ENCODE results near the gene RABGAP1L. TPM values are rescaled to one million over a fixed set of nuclear protein-coding genes. Genes with fewer than 3 reads are reported as not detected.

The RABGAP1L gene
- total and polyA plus RNA-seq, 10 of the 15 experiments (the other 5 are each of a cell fraction or from before 2014, with no cell fraction given): 5.8 to 194 (median 113) TPM

DNA sequence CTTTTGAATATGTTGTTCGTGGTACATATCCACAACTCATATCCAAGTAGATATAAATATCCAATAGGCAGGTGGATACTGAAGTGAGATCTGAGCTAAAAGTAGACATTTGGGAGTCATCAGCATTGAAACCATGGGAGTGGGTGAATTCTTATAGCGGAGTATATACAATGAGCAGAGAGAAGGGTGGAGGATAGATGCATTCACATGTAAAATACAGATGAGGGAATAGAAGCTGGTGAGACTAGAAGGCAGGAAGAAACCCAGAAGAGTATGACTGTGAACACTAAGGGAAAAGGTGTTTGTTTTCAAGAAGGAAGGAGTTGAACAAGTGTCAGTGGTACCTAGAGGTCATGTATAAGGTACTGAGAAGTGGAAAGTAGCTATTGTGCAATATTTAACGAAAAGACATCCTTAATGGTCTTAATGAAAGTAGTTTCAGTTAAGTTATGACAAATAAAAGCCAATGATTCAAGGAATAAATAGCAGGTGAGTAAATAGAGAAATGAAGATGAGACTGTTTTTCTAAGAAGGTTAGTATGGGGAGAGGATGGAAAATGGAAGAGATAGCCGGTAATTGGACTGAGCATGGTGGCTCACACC lies 658.8 kb downstream of the RABGAP1L start (continued):
- TF ChIP-seq, protein P1, sequence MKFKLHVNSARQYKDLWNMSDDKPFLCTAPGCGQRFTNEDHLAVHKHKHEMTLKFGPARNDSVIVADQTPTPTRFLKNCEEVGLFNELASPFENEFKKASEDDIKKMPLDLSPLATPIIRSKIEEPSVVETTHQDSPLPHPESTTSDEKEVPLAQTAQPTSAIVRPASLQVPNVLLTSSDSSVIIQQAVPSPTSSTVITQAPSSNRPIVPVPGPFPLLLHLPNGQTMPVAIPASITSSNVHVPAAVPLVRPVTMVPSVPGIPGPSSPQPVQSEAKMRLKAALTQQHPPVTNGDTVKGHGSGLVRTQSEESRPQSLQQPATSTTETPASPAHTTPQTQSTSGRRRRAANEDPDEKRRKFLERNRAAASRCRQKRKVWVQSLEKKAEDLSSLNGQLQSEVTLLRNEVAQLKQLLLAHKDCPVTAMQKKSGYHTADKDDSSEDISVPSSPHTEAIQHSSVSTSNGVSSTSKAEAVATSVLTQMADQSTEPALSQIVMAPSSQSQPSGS (IDR thresholded peaks at IDR 0.05; ENCODE audit: low read length): peak; percentile 36; the same call in 1 of the 2 replicates
- TF ChIP-seq, protein P2, sequence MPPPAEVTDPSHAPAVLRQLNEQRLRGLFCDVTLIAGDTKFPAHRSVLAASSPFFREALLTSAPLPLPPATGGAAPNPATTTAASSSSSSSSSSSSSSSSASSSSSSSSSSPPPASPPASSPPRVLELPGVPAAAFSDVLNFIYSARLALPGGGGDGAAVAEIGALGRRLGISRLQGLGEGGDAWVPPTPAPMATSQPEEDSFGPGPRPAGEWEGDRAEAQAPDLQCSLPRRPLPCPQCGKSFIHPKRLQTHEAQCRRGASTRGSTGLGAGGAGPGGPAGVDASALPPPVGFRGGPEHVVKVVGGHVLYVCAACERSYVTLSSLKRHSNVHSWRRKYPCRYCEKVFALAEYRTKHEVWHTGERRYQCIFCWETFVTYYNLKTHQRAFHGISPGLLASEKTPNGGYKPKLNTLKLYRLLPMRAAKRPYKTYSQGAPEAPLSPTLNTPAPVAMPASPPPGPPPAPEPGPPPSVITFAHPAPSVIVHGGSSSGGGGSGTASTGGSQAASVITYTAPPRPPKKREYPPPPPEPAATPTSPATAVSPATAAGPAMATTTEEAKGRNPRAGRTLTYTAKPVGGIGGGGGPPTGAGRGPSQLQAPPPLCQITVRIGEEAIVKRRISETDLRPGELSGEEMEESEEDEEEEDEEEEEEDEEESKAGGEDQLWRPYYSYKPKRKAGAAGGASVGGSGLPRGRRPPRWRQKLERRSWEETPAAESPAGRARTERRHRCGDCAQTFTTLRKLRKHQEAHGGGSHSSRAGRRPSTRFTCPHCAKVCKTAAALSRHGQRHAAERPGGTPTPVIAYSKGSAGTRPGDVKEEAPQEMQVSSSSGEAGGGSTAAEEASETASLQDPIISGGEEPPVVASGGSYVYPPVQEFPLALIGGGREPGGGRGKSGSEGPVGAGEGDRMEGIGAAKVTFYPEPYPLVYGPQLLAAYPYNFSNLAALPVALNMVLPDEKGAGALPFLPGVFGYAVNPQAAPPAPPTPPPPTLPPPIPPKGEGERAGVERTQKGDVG (CRISPR knock-in tag; IDR thresholded peaks at IDR 0.05): no peak
- TF ChIP-seq JUNB (IDR thresholded peaks at IDR 0.05) (peak; percentile 81), ZNF207 (IDR thresholded peaks at IDR 0.05; ENCODE audit: borderline replicate concordance) (no peak), ZNF24 (IDR thresholded peaks at IDR 0.05) (no peak), CEBPB (IDR thresholded peaks at IDR 0.05; ENCODE audit: borderline replicate concordance in 1 of 2, low read depth in 2 of 2, low read length in 2 of 2) (peak; percentile 90 to 92; a peak in 2 of 4 replicates), SP1 (IDR thresholded peaks at IDR 0.05; ENCODE audit: low read depth, low read length) (no peak), IRF4 (IDR thresholded peaks at IDR 0.05; ENCODE audit: low read depth, low read length) (0 out of 2 replicates have a peak, but pooled peaks have one; percentile 25), BACH1 (IDR thresholded peaks at IDR 0.05; ENCODE audit: borderline replicate concordance) (no peak), BHLHE40 (IDR thresholded peaks at IDR 0.05; ENCODE audit: borderline replicate concordance in 1 of 2, low read depth in 2 of 2, low read length in 1 of 2) (no peak), IKZF2 (IDR thresholded peaks at IDR 0.05) (peak; percentile 53 to 59; a peak in 3 of 4 replicates), MEF2B (IDR thresholded peaks at IDR 0.05; ENCODE audit: partially characterized antibody, poor library complexity, severe bottlenecking) (peak; percentile 23), ZNF217 (IDR thresholded peaks at IDR 0.05) (peak; percentile 48; the same call in 1 of the 2 replicates), MTA2 (IDR thresholded peaks at IDR 0.05; ENCODE audit: low read depth) (peak; percentile 79)
- TF ChIP-seq, protein P3, sequence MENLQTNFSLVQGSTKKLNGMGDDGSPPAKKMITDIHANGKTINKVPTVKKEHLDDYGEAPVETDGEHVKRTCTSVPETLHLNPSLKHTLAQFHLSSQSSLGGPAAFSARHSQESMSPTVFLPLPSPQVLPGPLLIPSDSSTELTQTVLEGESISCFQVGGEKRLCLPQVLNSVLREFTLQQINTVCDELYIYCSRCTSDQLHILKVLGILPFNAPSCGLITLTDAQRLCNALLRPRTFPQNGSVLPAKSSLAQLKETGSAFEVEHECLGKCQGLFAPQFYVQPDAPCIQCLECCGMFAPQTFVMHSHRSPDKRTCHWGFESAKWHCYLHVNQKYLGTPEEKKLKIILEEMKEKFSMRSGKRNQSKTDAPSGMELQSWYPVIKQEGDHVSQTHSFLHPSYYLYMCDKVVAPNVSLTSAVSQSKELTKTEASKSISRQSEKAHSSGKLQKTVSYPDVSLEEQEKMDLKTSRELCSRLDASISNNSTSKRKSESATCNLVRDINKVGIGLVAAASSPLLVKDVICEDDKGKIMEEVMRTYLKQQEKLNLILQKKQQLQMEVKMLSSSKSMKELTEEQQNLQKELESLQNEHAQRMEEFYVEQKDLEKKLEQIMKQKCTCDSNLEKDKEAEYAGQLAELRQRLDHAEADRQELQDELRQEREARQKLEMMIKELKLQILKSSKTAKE (IDR thresholded peaks at IDR 0.05; ENCODE audit: low read depth, poor library complexity, severe bottlenecking): no peak

Data from GM12878 (cell line).